HG03571 (cell line): Measurements from ENCODE around the gene IQSEC1.
A peak's percentile ranks its signal among the peaks of the same experiment; 100 is the strongest.
"Not testable (repeated sequence)": the region's sequence is repeated elsewhere in the genome, so short reads cannot be mapped to it uniquely, and the experiment has no call there.

Experiments used
- ATAC-seq: cut with Tn5 transposase; IDR thresholded peaks from one replicate; pipeline ENCODE4 v1.9.1; 2021; ENCODE audit not compliant: unreplicated experiment

IQSEC1 gene

GRCh38 chr3:12882336-12883310, 190.6 kb downstream of the IQSEC1 start:
- no peak for ATAC-seq

DNA sequence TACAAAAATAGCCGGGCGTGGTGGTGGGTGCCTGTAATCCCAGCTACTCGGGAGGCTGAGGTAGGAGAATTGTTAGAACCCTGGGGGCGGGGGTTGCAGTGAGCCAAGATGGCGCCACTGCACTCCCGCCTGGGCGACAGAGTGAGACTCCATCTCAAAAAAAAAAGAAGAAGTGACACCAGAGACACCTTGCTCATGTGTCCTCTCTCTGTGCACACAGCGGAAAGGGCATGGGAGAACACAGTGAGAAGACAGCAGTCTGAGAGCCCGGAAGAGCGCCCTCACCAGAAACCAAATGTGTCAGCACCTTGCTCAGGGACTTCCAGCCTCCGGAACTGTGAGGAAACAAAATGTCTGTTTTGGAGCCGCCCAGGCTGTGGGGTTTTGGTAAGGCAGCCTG, 191.4 kb downstream of the IQSEC1 start:
- peak; percentile 50 for ATAC-seq

- no peak for ATAC-seq
Measured at GRCh38 chr3:12879191-12879815, 193.9 kb downstream of the IQSEC1 start.

DNA sequence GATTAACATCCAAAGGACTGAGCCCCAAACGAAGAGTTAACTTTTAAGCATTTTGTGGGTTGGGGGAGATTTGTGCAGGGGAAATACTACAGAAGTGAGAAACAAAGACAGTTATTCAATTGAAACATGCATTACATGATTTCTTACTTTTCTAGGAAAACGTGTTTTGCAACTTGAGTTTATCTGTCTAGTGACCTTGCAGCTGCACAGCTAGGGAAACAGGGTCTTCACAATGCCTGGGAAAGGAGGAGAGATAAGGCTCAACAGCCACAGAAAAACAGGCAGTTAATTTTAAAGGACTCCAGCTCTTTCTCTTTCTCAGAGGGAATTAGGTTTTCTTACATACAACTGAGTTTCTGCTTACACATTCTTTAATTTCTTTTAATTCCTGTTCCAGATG, 194.5 kb downstream of the IQSEC1 start:
- ATAC-seq = not testable (repeated sequence)

DNA sequence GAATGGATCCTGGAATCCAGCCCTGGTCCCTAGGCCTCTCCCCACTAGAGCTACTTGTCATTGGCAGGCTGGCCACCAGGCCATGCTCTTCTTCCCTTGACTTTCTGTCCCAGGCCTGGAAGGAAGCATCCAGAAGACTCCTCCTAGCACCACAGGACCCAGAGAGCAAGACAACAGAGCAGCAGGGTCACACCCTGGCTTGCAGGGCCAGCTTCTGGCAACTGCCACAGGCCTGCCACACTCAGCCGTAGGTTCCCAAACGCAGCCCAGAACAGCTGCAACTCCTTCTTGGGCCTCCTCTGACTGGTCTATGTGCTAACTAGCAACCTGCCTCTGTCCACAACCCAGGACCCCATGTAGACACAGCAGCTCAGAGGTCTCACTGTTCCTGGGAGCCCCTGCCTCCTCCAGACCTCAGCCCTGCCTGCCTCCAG, 195.1 kb downstream of the IQSEC1 start:
- ATAC-seq = no peak

- no peak for ATAC-seq
Measured at GRCh38 chr3:12877040-12877439, 196.2 kb downstream of the IQSEC1 start.

GRCh38 chr3:12875857-12876836, 197.1 kb downstream of the IQSEC1 start:
- no peak for ATAC-seq

DNA sequence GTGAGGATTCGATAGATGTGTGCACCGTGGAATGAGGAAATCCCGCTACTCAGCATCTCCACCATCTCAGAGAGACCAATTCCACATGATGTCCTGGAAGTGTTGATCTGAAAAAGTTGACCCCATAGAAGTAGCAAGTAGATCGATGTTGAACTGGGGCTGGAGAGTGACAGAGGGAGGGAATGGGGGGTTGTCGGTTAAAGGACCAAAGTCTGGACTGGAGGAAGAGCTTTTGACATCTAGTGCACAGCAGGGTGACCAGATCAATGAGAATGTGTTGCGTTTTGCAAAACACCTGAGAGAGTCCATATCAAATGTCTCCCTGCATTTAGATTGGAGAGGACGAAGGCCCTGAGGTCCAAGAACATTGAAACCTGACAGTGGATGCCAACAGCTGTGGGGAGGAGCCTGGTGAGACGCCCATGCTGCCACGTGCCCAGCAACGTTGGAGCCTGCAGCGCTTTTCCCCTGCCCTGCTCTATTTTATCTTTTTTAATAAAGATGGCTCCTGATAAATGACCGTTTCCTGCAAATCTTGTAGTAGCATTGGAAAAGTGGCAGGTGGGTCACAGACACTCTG, 201.7 kb downstream of the IQSEC1 start:
- ATAC-seq = no peak

DNA sequence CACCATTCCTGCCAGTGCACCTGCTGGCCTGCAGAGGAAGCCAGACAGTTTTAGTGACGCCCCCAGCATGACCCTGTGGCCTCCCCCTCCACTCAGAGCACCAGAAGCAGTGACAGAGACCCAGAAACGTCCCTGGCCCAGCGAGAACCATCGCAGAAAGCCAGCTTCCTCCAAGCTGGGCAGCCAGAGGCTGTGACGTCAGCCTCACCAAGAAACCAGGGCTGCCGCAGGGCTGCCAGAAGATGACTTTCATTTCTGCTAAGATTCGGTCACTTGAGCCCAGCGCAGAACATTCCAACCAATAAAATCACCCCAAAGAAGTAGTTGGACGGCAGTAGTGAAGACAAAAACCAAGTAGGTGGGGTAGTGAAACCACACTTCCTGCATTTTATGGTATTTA, 202.3 kb downstream of the IQSEC1 start:
- peak; percentile 35 for ATAC-seq

DNA sequence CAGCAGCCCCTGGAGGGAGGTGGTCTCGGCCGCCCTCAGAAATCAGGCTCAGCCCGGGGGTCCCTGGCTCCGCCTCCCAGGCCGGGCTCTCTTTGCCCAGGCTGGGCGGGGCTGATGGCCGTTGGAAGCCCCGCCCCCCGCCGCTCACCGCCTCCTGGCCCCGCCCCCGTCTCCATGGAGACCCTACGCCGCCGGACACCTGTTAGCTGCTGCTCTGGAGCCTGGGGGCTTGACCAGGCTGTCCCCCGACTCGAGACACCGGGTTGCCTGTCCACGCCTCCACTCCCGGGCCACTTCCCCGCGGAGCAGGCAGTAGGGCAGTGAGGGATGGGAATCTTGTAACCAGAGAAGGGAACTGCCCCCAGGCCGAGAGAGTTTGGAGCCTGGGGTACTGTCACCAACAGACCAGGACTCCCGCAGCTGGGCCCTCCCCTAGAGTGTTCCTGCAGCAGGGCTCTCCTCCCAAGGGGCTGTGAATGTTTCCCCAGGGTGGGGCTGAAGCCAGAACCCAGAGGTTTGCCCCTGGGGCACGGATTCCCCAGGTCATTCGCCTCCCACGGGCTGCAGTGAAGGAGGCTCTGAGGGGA, 204.1 kb downstream of the IQSEC1 start:
- ATAC-seq = peak; percentile 57

- peak; percentile 55 for ATAC-seq
Measured at GRCh38 chr3:12868039-12869034, 204.9 kb downstream of the IQSEC1 start.

DNA sequence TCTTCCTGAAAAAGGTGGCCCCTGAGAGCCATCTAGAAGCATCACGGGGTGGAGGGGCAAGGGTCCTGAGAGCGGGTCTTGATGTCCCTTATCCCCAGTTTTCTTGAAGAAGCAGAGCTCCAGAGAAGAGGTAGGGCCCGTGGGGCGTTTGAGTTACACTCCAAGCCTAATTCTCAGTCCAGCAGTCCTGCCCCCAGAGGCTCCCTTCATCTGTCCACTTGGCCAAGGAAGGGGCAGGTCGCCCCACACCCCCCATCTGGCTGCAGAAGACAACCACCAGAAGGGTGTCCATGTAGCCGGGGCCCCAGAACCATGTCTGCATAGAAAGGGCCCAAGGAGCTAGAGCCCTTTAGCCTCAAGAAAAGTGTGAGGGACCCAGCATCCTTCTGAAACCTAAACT, 206.4 kb downstream of the IQSEC1 start:
- ATAC-seq = no peak

- no peak for ATAC-seq
Measured at GRCh38 chr3:12865271-12865670, 208.0 kb downstream of the IQSEC1 start.

DNA sequence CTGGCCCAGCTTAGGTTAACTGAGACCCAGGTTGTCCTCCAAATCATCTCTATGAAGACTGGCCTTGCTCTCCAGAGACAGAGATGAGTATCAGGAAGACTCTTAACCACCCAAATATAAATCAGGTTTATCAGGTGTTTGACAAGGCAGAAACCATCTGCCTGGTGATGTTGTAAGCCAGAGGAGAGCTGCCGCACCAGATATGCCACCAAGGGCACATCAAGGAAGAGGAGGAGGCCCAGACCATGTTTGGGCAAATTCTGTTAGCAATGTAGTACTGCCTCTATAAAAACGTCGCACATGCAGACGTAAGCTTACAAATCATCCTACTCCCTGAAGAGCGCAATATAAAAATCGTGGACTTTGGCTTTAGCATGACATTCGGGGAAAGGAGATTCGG, 210.8 kb downstream of the IQSEC1 start:
- ATAC-seq = no peak

DNA sequence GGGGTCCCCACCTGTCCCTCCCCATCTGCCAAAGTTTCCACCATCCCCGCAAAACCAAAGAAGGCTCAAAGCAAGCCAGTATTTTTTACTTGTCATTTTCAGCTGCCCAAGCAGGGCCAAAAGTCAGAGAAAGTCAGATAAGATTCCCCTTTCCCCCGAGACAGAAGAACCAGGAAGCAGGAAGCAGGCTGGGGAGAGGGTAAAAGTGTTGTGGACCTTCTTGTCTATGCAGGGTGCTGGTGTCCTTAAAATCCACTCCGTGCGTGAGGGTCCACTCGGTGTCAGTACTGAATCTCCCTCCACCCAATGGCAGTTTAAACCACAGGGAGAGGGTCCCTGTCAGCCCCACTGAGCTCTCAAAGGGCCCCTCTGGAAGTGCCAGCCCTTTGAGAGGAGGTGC, 211.6 kb downstream of the IQSEC1 start:
- ATAC-seq = no peak

GRCh38 chr3:12859840-12860239, 213.4 kb downstream of the IQSEC1 start:
- no peak for ATAC-seq

GRCh38 chr3:12856626-12857025, 216.6 kb downstream of the IQSEC1 start:
- ATAC-seq = no peak

DNA sequence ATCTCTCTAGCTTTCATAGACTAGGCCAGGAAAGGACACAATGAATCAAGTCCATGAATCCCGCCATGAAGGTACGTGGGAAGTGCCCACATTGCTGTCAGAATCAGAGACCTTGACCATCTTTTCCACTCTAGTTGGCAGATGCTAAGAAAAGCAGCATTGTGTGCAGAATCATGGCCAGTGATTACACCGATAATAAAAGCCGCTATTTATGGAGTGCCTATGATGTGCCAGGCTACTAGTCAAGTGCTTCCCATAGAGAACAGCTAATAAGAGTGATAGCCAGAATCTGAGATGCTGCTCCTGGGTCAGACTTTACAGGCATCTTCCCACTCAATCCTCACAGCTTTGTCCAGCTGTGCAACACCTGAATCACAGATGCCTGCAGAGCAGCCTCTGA, 218.7 kb downstream of the IQSEC1 start:
- ATAC-seq = no peak

DNA sequence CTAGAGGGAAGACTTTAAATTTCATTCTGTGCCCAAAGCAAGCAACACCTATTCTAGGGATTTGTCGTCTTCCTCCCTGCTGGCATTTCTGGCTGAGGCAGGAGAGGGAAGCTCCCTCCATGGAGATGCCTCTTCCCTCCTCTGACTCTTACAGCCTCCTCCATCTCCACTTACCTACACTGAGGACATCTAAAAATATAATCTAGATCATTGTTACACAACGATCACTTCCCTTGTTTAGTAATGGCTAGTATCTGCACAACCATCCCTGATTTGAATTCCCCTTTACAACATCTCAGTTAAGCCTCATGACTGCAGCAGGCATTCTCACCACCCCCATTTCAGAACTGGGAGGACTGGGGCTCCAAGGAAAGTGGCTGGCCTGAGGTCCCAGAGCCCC, 219.4 kb downstream of the IQSEC1 start:
- ATAC-seq = not testable (repeated sequence)
